T-helper 17 cell (primary cell): Measurements from ENCODE around the gene RTEL1. TPM values are rescaled to one million over a fixed set of nuclear protein-coding genes. Genes with fewer than 3 reads are reported as not detected.

Experiments used
- ATAC-seq: fragments of 150-1000 bp; cut with Tn5 transposase; 2 replicates; pipeline ENCODE4 v1.10.0; 2021; ENCODE audit warnings: mild to moderate bottlenecking, moderate library complexity
- DNase-seq, 3 donors: peaks; one replicate each; pipeline versions ENCODE4 v3.0.0 to v3.0.0-alpha.2; 2020 to 2021
- H3K9me3 ChIP-seq: one replicate; pipeline ENCODE4 v1.7.0; 2013; ENCODE audit warnings: low read length, mild to moderate bottlenecking; ENCODE audit not compliant: control insufficient read depth, poor library complexity, severe bottlenecking
- H3K27ac Mint-ChIP-seq: one replicate; pipeline ENCODE4 v1.8.0; 2022; ENCODE audit warnings: mild to moderate bottlenecking, moderate library complexity, mixed read lengths
- H3K27me3 Mint-ChIP-seq: one replicate; pipeline ENCODE4 v1.8.0; 2022; ENCODE audit warnings: mixed read lengths
- H3K36me3 Mint-ChIP-seq: one replicate; pipeline ENCODE4 v1.8.0; 2022; ENCODE audit warnings: low read depth, mixed read lengths
- H3K4me1 Mint-ChIP-seq: one replicate; pipeline ENCODE4 v1.8.0; 2022; ENCODE audit warnings: mild to moderate bottlenecking, mixed read lengths
- H3K4me3 Mint-ChIP-seq: one replicate; pipeline ENCODE4 v1.8.0; 2022; ENCODE audit warnings: mild to moderate bottlenecking, moderate library complexity, mixed read lengths
- total RNA-seq, 4 donors: library from RNA in 2 of 4; stranded (reverse) in 2 of 4; gene quantifications; one replicate each; pipeline ENCODE4 v1.2.3 and lab custom pipeline; 2022 to 2026

Gene RTEL1
- total RNA-seq, 2 donors from 2014 or later, result 30.7 to 35.0 TPM

DNA sequence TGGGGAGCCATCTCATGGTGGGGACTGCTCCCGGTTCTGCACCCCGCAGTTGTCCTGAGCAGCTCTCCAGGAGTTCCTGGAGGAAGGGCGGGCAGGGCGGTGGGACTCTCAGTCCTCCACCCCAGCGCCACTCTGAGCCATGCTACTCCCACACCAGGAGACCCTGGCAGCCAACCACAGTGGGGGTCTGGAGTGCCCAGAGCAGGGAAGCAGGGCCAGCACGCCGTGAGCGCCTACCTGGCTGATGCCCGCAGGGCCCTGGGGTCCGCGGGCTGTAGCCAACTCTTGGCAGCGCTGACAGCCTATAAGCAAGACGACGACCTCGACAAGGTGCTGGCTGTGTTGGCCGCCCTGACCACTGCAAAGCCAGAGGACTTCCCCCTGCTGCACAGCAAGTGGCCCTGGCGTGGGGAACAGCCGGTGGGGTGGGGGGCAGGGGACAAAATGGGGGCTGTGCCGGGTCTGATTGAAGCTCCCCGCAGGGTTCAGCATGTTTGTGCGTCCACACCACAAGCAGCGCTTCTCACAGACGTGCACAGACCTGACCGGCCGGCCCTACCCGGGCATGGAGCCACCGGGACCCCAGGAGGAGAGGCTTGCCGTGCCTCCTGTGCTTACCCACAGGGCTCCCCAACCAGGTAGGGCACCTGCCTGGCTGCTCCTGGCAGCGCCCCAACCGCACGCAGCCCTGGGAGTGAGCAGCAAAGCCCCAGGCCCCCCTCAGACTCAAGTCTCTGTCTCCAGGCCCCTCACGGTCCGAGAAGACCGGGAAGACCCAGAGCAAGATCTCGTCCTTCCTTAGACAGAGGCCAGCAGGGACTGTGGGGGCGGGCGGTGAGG, 36.7 kb downstream of the RTEL1 start:
- Mint-ChIP-seq H3K36me3 (no peaks in the 10 kb centered on the region), H3K27me3 (no peaks in the 10 kb centered on the region), H3K4me1 (peaks cover 10% of the 10 kb centered on the region), H3K27ac (no peak overlapping the region), H3K4me3 (no peak overlapping the region)
- no peak for DNase-seq
- ATAC-seq, result no peak
- no peaks in the 10 kb centered on the region for H3K9me3 ChIP-seq

DNA sequence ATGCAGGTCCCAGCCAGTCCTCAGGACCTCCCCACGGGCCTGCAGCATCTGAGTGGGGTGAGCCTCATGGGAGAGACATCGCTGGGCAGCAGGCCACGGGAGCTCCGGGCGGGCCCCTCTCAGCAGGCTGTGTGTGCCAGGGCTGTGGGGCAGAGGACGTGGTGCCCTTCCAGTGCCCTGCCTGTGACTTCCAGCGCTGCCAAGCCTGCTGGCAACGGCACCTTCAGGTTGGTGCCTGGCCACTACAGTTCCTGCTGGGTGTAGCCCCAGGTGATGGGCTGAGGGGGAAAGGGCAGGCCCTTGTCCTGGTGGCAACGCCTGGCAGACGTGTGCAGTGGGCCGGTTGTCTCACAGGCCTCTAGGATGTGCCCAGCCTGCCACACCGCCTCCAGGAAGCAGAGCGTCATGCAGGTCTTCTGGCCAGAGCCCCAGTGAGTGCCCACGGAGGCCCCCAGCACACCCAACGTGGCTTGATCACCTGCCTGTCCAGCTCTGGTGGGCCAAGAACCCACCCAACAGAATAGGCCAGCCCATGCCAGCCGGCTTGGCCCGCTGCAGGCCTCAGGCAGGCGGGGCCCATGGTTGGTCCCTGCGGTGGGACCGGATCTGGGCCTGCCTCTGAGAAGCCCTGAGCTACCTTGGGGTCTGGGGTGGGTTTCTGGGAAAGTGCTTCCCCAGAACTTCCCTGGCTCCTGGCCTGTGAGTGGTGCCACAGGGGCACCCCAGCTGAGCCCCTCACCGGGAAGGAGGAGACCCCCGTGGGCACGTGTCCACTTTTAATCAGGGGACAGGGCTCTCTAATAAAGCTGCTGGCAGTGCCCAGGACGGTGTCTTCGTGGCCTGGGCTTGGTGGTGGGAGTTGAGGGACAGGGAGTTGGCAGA, 37.6 kb downstream of the RTEL1 start:
- H3K27ac Mint-ChIP-seq, result no peak overlapping the region
- H3K4me3 Mint-ChIP-seq, result peak overlapping the region; percentile 73
- no peaks in the 10 kb centered on the region for H3K27me3 Mint-ChIP-seq

DNA sequence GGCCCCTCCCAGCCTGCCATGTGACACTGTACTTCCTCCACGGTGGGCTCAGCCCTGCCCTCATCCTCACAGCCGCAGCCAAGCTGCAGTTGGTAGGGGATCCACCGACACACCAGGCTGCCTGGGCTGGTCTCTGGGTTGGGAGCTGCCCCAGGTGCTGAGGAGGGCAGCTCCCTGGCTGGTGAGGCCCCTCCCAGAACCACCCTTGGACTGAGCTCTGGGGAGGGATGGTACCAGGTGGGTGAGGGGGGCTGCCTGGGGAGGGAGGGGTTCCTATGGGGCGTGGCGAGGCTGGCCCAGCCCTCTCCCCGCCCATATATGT, 38.2 kb downstream of the RTEL1 start:
- peak; percentile 60 for ATAC-seq
- no peaks in the 10 kb centered on the region for H3K27me3 Mint-ChIP-seq
- H3K4me1 Mint-ChIP-seq, result peaks cover 12% of the 10 kb centered on the region
- no peak overlapping the region for H3K27ac Mint-ChIP-seq
- no peak for DNase-seq
- H3K4me3 Mint-ChIP-seq, result peak overlapping the region; percentile 73
- no peaks in the 10 kb centered on the region for H3K9me3 ChIP-seq
- no peaks in the 10 kb centered on the region for H3K36me3 Mint-ChIP-seq

More for the DNA sequence above, 37.6 kb downstream of the RTEL1 start:
- no peaks in the 10 kb centered on the region for H3K9me3 ChIP-seq
- DNase-seq, result no peak
- ATAC-seq, result no peak
- Mint-ChIP-seq H3K36me3 (no peaks in the 10 kb centered on the region), H3K4me1 (peaks cover 12% of the 10 kb centered on the region)

DNA sequence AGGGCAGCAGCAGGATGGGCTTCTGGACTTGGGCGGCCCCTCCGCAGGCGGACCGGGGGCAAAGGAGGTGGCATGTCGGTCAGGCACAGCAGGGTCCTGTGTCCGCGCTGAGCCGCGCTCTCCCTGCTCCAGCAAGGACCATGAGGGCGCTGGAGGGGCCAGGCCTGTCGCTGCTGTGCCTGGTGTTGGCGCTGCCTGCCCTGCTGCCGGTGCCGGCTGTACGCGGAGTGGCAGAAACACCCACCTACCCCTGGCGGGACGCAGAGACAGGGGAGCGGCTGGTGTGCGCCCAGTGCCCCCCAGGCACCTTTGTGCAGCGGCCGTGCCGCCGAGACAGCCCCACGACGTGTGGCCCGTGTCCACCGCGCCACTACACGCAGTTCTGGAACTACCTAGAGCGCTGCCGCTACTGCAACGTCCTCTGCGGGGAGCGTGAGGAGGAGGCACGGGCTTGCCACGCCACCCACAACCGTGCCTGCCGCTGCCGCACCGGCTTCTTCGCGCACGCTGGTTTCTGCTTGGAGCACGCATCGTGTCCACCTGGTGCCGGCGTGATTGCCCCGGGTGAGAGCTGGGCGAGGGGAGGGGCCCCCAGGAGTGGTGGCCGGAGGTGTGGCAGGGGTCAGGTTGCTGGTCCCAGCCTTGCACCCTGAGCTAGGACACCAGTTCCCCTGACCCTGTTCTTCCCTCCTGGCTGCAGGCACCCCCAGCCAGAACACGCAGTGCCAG, 38.7 kb downstream of the RTEL1 start, which contains the start of gene TNFRSF6B:
Gene TNFRSF6B (plus strand): TSS at position 25 of the 729 bp plus-strand sequence. CDS start 116 bp downstream, at position 141.
- H3K4me3 Mint-ChIP-seq, result peak within 1 kb of the TSS; percentile 73
- DNase-seq (no peak), ATAC-seq (peak; percentile 48)
- no peaks in the 10 kb centered on the region for H3K9me3 ChIP-seq
- H3K4me1 Mint-ChIP-seq, result peaks cover 12% of the 10 kb centered on the region
- no peaks in the 10 kb centered on the region for H3K36me3 Mint-ChIP-seq
- no peaks in the 10 kb centered on the region for H3K27me3 Mint-ChIP-seq
- H3K27ac Mint-ChIP-seq, result no peak within 1 kb of the TSS

DNA sequence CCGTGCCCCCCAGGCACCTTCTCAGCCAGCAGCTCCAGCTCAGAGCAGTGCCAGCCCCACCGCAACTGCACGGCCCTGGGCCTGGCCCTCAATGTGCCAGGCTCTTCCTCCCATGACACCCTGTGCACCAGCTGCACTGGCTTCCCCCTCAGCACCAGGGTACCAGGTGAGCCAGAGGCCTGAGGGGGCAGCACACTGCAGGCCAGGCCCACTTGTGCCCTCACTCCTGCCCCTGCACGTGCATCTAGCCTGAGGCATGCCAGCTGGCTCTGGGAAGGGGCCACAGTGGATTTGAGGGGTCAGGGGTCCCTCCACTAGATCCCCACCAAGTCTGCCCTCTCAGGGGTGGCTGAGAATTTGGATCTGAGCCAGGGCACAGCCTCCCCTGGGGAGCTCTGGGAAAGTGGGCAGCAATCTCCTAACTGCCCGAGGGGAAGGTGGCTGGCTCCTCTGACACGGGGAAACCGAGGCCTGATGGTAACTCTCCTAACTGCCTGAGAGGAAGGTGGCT, 39.3 kb downstream of the RTEL1 start:
- no peak overlapping the region for H3K27ac Mint-ChIP-seq
- no peaks in the 10 kb centered on the region for H3K27me3 Mint-ChIP-seq
- peak overlapping the region; percentile 73 for H3K4me3 Mint-ChIP-seq
- H3K36me3 Mint-ChIP-seq, result no peaks in the 10 kb centered on the region
- H3K9me3 ChIP-seq, result no peaks in the 10 kb centered on the region
- DNase-seq (no peak), ATAC-seq (no peak)
- H3K4me1 Mint-ChIP-seq, result peaks cover 13% of the 10 kb centered on the region

DNA sequence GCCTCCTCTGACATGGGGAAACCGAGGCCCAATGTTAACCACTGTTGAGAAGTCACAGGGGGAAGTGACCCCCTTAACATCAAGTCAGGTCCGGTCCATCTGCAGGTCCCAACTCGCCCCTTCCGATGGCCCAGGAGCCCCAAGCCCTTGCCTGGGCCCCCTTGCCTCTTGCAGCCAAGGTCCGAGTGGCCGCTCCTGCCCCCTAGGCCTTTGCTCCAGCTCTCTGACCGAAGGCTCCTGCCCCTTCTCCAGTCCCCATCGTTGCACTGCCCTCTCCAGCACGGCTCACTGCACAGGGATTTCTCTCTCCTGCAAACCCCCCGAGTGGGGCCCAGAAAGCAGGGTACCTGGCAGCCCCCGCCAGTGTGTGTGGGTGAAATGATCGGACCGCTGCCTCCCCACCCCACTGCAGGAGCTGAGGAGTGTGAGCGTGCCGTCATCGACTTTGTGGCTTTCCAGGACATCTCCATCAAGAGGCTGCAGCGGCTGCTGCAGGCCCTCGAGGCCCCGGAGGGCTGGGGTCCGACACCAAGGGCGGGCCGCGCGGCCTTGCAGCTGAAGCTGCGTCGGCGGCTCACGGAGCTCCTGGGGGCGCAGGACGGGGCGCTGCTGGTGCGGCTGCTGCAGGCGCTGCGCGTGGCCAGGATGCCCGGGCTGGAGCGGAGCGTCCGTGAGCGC, 39.9 kb downstream of the RTEL1 start:
- Mint-ChIP-seq H3K4me3 (peak overlapping the region; percentile 73), H3K36me3 (no peaks in the 10 kb centered on the region), H3K4me1 (peaks cover 15% of the 10 kb centered on the region), H3K27me3 (no peaks in the 10 kb centered on the region), H3K27ac (no peak overlapping the region)
- no peaks in the 10 kb centered on the region for H3K9me3 ChIP-seq
- no peak for DNase-seq
- ATAC-seq, result no peak

DNA sequence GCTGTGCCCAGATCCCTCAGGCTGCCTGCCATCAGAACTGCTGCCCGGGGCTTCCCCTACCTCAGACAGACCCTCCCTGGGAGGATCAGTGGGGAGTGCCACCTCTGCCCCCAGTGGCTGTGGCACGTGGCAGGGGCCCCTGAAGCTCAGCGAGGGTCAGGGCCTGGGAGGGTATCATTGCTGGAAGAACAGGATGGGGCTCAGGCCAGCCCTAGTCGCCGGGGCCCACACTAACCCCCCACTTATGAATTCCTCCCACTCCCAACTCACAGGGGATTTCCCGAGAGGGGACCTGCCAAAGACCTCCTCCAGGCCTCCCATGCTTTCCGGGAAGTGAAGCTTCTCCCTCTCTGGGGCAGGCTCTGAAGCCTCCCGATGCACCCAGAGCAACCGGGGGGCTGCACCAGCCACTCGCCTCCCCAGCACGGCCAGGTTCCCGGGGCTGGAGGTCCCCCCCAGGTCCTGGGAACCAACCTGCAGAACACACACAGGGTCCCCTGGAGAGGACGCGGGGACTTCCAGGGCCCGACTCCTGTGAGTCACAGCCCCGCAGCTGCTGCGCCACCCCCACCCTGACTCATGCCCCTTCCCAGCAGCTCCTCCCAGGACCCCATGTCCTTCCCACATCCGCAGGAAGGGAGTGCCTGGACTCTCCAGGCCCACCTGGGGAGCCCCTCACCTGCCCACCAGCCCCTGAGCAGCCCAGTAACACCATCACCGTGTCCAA, 40.8 kb downstream of the RTEL1 start:
- Mint-ChIP-seq H3K27me3 (no peaks in the 10 kb centered on the region), H3K36me3 (no peaks in the 10 kb centered on the region), H3K4me1 (peaks cover 15% of the 10 kb centered on the region), H3K4me3 (peak overlapping the region; percentile 31), H3K27ac (no peak overlapping the region)
- no peak for DNase-seq
- no peaks in the 10 kb centered on the region for H3K9me3 ChIP-seq
- peak; percentile 38 for ATAC-seq

- DNase-seq, result no peak
- H3K4me3 Mint-ChIP-seq, result peak overlapping the region; percentile 31
Observed at GRCh38 chr20:63699466-63700198, 41.5 kb downstream of the RTEL1 start.

GRCh38 chr20:63700199-63701050, 42.3 kb downstream of the RTEL1 start:
- peaks cover 16% of the 10 kb centered on the region for H3K4me1 Mint-ChIP-seq
- no peaks in the 10 kb centered on the region for H3K27me3 Mint-ChIP-seq
- DNase-seq, result no peak

More at GRCh38 chr20:63699466-63700198, 41.5 kb downstream of the RTEL1 start:
- H3K27me3 Mint-ChIP-seq, result no peaks in the 10 kb centered on the region
- peaks cover 15% of the 10 kb centered on the region for H3K4me1 Mint-ChIP-seq
- ATAC-seq, result no peak
- no peak overlapping the region for H3K27ac Mint-ChIP-seq
- H3K36me3 Mint-ChIP-seq, result no peaks in the 10 kb centered on the region
- H3K9me3 ChIP-seq, result no peaks in the 10 kb centered on the region

GRCh38 chr20:63701051-63701328, 42.9 kb downstream of the RTEL1 start:
- Mint-ChIP-seq H3K36me3 (no peaks in the 10 kb centered on the region), H3K27ac (no peak overlapping the region), H3K4me1 (peaks cover 18% of the 10 kb centered on the region), H3K27me3 (no peaks in the 10 kb centered on the region), H3K4me3 (no peak overlapping the region)
- no peak for ATAC-seq
- DNase-seq, result no peak
- no peaks in the 10 kb centered on the region for H3K9me3 ChIP-seq

More at GRCh38 chr20:63700199-63701050, 42.3 kb downstream of the RTEL1 start:
- no peak overlapping the region for H3K27ac Mint-ChIP-seq
- no peak for ATAC-seq
- no peaks in the 10 kb centered on the region for H3K36me3 Mint-ChIP-seq
- H3K9me3 ChIP-seq, result no peaks in the 10 kb centered on the region
- H3K4me3 Mint-ChIP-seq, result no peak overlapping the region
